ENCODE measurements around the gene PLEKHM1.

The PLEKHM1 gene

DNA sequence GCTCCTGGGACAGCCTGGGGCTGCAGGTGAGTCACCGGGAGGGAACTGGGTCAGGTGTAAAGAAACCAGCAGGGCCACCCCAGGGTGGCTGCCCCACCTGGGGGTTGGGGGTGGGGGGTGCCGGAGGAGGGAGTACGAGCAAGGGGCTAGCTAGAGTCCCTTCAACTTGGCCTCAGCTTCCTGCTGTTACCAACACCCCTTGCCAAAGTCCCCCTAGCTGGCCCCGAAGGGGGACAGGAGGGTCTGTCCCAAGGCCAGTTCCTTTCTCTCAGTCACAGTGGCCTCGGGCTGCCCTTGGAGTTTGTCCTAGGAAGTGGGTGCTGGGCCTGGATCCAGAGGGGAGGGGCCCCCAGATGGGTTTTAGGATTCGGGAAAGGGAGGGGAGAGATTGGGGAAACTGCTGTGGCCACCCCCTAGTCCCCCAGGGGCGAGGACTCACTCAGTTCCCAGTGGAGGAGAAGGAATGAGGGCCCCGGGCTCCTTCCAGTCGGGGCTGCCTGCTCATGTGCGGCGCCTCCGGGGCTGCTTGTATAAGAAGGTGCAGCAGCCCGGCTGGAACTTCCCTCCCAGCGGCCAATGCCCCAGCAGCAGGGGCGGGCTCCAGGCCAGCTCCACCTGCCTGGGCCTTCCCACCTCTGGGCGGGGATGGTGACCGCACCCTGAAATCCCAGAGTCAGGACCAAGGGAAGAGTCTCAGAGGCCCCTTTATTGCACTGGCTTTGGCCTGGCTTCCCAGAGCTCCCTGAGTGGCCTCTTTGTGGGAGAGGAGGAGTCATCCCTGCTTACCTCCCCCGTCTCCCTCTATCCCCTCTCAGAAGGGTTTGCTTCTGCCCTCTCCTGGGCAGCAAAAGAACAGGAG lies 65.2 kb downstream of the PLEKHM1 start:
- no peak for DNase-seq

GRCh38 chr17:45424769-45425124 lies 65.8 kb downstream of the PLEKHM1 start:
- DNase-seq = no peak

DNA sequence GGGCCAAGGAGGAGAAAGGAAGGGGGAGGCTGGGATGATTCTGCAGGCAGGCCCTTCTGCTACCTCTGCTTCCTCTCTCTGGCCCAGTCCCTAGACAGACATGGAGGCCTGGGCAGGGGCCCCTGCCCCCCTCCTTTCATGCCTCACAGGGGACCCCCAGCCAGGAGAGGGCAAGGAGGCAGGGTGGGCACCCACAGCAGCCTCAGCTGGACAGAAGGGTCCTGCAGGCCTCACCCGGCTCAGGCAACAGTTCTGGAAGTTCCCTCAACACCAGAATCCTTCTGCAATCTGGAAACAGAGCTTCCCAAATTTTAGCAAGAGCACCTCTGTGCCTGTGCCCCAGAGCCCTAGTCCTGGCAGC lies 66.6 kb downstream of the PLEKHM1 start:
- no peak for DNase-seq

DNA sequence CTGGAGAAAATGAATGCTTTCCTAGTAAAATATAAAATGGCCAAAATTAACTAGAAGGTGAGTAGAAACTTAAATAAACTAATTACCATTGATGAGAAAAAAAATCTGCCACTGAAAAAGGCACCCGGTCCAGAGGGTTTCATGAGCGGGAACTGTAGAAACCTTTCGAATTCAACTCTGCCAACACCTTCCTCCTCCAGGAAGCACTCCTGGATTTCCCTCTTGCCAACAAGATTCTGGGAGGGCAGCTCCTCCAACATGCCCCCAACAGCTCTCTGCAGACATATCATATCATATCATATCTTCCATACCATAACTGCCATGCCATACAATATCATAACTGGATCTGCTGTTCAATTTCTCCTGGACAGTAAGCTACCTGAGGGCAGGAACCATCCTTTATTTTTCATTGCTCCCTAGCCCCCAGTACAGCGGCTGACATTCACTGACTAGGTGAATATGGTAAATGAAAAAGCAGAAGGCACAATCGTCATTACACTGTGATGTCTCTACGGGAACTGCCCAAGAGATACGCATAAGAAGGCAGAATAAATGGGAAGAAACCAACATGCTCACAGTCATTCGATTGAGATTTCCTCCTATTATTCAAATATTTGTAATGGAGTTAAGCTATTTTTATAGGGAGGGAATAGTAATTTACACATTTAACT lies 67.1 kb downstream of the PLEKHM1 start:
- DNase-seq = no peak

- no peak for DNase-seq
Observed at GRCh38 chr17:45414990-45415881, 75.3 kb downstream of the PLEKHM1 start.

DNA sequence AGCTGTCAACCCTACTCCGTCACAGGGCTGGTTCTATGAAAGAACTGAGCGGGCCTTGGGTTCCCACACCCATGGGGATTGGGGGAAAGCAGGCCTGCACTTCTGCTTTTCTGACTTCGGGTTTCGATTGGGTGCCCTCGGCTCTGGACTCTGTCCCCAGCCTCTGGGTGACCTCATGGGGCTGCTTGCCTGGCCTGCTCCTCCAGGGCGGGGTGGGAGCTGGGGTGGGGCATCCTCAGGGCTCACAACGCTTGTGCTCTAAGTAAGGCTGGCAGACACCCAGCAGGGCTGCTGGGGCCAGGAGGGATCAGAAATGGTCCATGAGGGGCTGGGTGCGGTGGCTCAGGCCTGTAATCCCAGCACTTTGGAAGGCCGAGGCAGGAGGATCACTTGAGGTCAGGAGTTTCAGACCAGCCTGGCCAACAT lies 77.0 kb downstream of the PLEKHM1 start:
- DNase-seq = no peak

- no peak for DNase-seq
Observed at GRCh38 chr17:45411348-45412105, 79.0 kb downstream of the PLEKHM1 start.

DNA sequence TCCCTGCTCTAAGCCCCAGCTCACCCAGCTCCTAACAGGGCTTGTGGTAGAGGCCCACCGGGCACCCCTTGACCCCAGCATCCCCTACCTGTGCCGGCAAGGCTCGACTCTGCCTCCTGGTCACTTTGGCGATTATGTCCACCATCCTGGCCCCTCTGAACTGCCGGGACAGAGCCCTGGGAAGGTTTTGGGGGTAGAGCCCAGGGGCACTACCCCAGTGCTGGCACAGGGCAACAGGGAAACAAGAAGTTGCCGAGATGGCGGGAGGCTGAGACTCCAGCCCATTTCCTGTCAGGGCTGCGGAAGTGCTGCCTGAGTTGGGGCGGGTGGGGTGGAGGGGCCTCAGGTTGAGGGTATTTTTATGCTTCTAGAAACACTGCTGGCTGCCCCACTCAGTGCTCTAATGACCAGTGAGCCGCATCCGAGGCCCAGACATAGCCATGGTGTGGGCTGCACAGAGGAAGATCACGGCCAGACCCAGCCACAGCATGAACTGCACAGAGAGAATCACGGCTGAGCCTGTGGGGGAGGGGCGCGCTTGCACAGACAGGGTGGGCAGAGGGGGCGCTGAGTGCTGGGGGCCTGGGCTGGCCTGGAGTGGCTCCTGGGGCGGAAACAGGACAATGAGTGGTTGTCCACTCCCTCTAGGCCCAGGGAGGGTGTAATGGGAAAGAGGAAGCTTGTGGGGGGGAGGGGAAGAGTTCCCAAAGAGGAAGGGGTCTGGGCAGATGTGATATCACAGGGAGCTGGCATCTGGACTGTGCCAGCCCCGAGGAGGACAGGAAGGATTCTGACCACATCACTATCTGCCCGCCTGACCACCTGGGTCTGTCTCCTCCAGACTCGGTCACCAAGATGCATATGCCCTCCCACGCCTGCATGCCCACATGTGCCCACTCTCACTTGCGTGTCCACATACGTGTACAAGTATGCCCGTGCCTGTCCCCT lies 80.1 kb downstream of the PLEKHM1 start:
- DNase-seq = peak; percentile 29 to 57 (median 48)

- DNase-seq = no peak
Observed at GRCh38 chr17:45409659-45410076, 80.9 kb downstream of the PLEKHM1 start.

GRCh38 chr17:45408611-45409421 lies 81.7 kb downstream of the PLEKHM1 start:
- DNase-seq = no peak

GRCh38 chr17:45406107-45406506 lies 84.4 kb downstream of the PLEKHM1 start:
- no peak for DNase-seq

- DNase-seq = no peak
Observed at GRCh38 chr17:45405250-45406086, 85.1 kb downstream of the PLEKHM1 start.

DNA sequence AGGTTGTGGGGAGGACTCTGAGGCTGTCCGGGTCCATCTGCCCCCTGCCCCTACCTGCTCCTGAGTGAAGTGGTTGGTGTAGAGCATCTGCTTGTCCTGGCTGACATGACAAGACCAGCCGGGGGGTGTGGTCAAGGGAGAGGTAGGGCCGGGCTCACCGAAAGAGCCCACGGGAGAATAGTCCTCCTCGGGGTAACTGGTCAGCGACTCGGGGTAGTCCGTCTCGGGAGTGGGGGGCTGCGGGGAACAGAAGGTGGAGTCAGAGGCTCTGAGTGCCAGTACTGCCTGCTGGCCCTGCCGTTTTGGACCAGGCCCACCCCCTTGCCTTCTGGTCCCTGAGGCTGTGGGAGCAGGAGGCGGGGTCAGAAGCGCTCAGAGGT lies 85.7 kb downstream of the PLEKHM1 start:
- DNase-seq = no peak

GRCh38 chr17:45403906-45404490 lies 86.5 kb downstream of the PLEKHM1 start:
- DNase-seq = no peak

- DNase-seq = no peak
Observed at GRCh38 chr17:45402916-45403315, 87.6 kb downstream of the PLEKHM1 start.

DNA sequence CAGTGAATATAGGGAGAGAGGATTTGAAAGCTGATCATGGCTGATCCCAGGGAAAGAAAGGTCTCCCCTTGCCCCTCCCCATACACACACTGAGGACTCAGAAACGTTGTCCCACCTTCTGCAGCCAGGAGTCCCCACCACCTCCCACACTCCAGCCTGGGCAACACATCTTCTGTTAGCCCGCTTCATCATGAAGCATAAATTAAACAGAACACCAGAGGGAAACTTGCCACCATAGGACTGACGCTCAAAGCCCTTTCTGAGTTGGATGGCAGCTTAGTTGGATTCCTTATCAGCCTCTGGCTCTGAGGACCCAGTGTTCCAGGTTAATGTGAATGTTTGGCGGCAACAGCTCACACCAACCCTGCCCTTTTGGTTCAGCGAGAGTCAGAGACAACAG lies 91.7 kb downstream of the PLEKHM1 start:
- no peak for DNase-seq

DNA sequence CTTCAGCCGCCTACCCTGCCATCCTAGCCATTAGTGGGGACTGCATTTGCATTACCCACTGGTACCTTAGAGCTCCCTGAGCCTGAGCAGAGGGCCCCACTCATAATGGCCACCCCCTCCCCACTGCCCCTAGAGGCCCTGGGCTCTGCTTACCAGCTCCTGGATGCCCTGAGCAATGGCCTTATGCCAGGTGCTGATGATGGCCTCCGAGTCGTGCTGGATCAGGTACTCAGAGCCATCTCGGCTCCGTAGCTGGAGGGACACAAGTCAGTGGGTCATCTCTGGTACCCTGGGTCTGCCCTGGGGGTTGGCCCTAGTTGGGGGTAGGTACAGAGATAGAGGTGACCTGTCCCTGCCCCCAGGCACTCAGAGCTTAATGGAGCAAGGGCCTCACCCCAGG lies 92.7 kb downstream of the PLEKHM1 start:
- DNase-seq = no peak

GRCh38 chr17:45396496-45397205 lies 93.9 kb downstream of the PLEKHM1 start:
- DNase-seq = no peak
